Mucosa of rectum (tissue), 2 donors: ENCODE results near the gene GLIPR1L2.
"Not testable (repeated sequence)": the region's sequence is repeated elsewhere in the genome, so short reads cannot be mapped to it uniquely, and the experiment has no call there.

Experiments
- H3K27ac ChIP-seq, 2 donors: one replicate each; pipeline ENCODE4 v1.7.0; 2013; ENCODE audit warnings: inconsistent platforms in 2 of 2, low read depth in 2 of 2, low read length in 2 of 2
- H3K27me3 ChIP-seq, 2 donors: one replicate each; pipeline ENCODE4 v1.7.0; 2013; ENCODE audit warnings: low read length in 2 of 2; ENCODE audit not compliant: control insufficient read depth in 2 of 2, insufficient read depth in 2 of 2
- H3K36me3 ChIP-seq, 2 donors: one replicate each; pipeline ENCODE4 v1.7.0; 2013; ENCODE audit warnings: low read length in 2 of 2; ENCODE audit not compliant: control insufficient read depth in 2 of 2, insufficient read depth in 2 of 2
- H3K4me1 ChIP-seq, 2 donors: one replicate each; pipeline ENCODE4 v1.7.0; 2013; ENCODE audit warnings: low read length in 2 of 2, mild to moderate bottlenecking in 1 of 2; ENCODE audit not compliant: control insufficient read depth in 2 of 2, insufficient read depth in 2 of 2
- H3K4me3 ChIP-seq, 2 donors: one replicate each; pipeline ENCODE4 v1.7.0; 2013; ENCODE audit warnings: low read length in 2 of 2
- H3K9ac ChIP-seq, 2 donors: one replicate each; pipeline ENCODE4 v1.7.0; 2013; ENCODE audit warnings: low read length in 2 of 2, low read depth in 1 of 2, mild to moderate bottlenecking in 1 of 2
- H3K9me3 ChIP-seq, 2 donors: one replicate each; pipeline ENCODE4 v1.7.0; 2013; ENCODE audit warnings: low read length in 2 of 2; ENCODE audit not compliant: control insufficient read depth in 2 of 2
- donor health status: healthy.
- donor health status: Normal muscosa, but diverticular disease.

Gene GLIPR1L2

GRCh38 chr12:75444429-75445136 lies 53.7 kb downstream of the GLIPR1L2 start:
- H3K9ac ChIP-seq = no peak overlapping the region
- no peaks in the 10 kb centered on the region for H3K27me3 ChIP-seq
- H3K27ac ChIP-seq = no peak overlapping the region
- no peaks in the 10 kb centered on the region for H3K36me3 ChIP-seq
- H3K9me3 ChIP-seq = no peaks in the 10 kb centered on the region
- no peak overlapping the region for H3K4me3 ChIP-seq
- peaks cover 0 to 2% of the 10 kb centered on the region in 2 donors for H3K4me1 ChIP-seq

GRCh38 chr12:75445137-75445507 lies 54.2 kb downstream of the GLIPR1L2 start:
- H3K4me3 ChIP-seq, H3K9me3 ChIP-seq: not testable (repeated sequence)

GRCh38 chr12:75446857-75447256 lies 56.0 kb downstream of the GLIPR1L2 start:
- H3K9me3 ChIP-seq = no peaks in the 10 kb centered on the region
- H3K4me3 ChIP-seq = no peak overlapping the region
- H3K4me1 ChIP-seq = peaks cover 0 to 2% of the 10 kb centered on the region in 2 donors

More at GRCh38 chr12:75445137-75445507, 54.2 kb downstream of the GLIPR1L2 start:
- not testable (repeated sequence) for H3K27me3 ChIP-seq, H3K9ac ChIP-seq, H3K4me1 ChIP-seq, H3K36me3 ChIP-seq, H3K27ac ChIP-seq

GRCh38 chr12:75447691-75448393 lies 57.0 kb downstream of the GLIPR1L2 start:
- Histone ChIP-seq H3K4me1 (no peaks in the 10 kb centered on the region), H3K27ac (no peak overlapping the region), H3K27me3 (no peaks in the 10 kb centered on the region), H3K4me3 (no peak overlapping the region), H3K9me3 (no peaks in the 10 kb centered on the region), H3K36me3 (no peaks in the 10 kb centered on the region), H3K9ac (no peak overlapping the region)

More at GRCh38 chr12:75446857-75447256, 56.0 kb downstream of the GLIPR1L2 start:
- H3K9ac ChIP-seq = no peak overlapping the region
- no peak overlapping the region for H3K27ac ChIP-seq
- H3K27me3 ChIP-seq = no peaks in the 10 kb centered on the region
- H3K36me3 ChIP-seq = no peaks in the 10 kb centered on the region

- Histone ChIP-seq H3K36me3 (no peaks in the 10 kb centered on the region), H3K27ac (no peak overlapping the region), H3K27me3 (no peaks in the 10 kb centered on the region), H3K4me3 (no peak overlapping the region), H3K4me1 (no peaks in the 10 kb centered on the region), H3K9me3 (no peaks in the 10 kb centered on the region), H3K9ac (no peak overlapping the region)
Measured at GRCh38 chr12:75452675-75453330, 61.9 kb downstream of the GLIPR1L2 start.

- Histone ChIP-seq H3K4me1 (no peaks in the 10 kb centered on the region), H3K27ac (no peak overlapping the region), H3K27me3 (no peaks in the 10 kb centered on the region), H3K9ac (no peak overlapping the region), H3K36me3 (no peaks in the 10 kb centered on the region), H3K4me3 (no peak overlapping the region), H3K9me3 (no peaks in the 10 kb centered on the region)
Measured at GRCh38 chr12:75455839-75456238, 65.0 kb downstream of the GLIPR1L2 start.

GRCh38 chr12:75457191-75457590 lies 66.3 kb downstream of the GLIPR1L2 start:
- H3K27me3 ChIP-seq = no peaks in the 10 kb centered on the region
- H3K9ac ChIP-seq = no peak overlapping the region
- no peak overlapping the region for H3K4me3 ChIP-seq
- H3K27ac ChIP-seq = no peak overlapping the region
- no peaks in the 10 kb centered on the region for H3K9me3 ChIP-seq
- no peaks in the 10 kb centered on the region for H3K36me3 ChIP-seq
- H3K4me1 ChIP-seq = no peaks in the 10 kb centered on the region

- not testable (repeated sequence) for H3K27ac ChIP-seq, H3K4me3 ChIP-seq, H3K9ac ChIP-seq, H3K36me3 ChIP-seq, H3K9me3 ChIP-seq, H3K4me1 ChIP-seq, H3K27me3 ChIP-seq
Measured at GRCh38 chr12:75457866-75458265, 67.0 kb downstream of the GLIPR1L2 start.

GRCh38 chr12:75459755-75460154 lies 68.9 kb downstream of the GLIPR1L2 start:
- H3K4me3 ChIP-seq = no peak overlapping the region
- no peaks in the 10 kb centered on the region for H3K4me1 ChIP-seq
- H3K36me3 ChIP-seq = no peaks in the 10 kb centered on the region
- no peak overlapping the region for H3K9ac ChIP-seq
- H3K27me3 ChIP-seq = no peaks in the 10 kb centered on the region
- no peaks in the 10 kb centered on the region for H3K9me3 ChIP-seq
- no peak overlapping the region for H3K27ac ChIP-seq

GRCh38 chr12:75460204-75460603 lies 69.3 kb downstream of the GLIPR1L2 start:
- Histone ChIP-seq H3K27ac (no peak overlapping the region), H3K36me3 (no peaks in the 10 kb centered on the region), H3K9me3 (no peaks in the 10 kb centered on the region), H3K27me3 (no peaks in the 10 kb centered on the region), H3K4me1 (no peaks in the 10 kb centered on the region), H3K4me3 (no peak overlapping the region), H3K9ac (no peak overlapping the region)
